SK-N-SH treated with all-trans-retinoic acid at 6 μM for 48 hours (cell line): ENCODE measurements around the gene CHD1L.

Experiments
- ATAC-seq: fragments of 200-7000 bp; cut with Tn5 transposase; 3 replicates; pipeline ENCODE4 v1.9.1; 2020; ENCODE audit warnings: mild to moderate bottlenecking, moderate library complexity
- ARNTL ChIP-seq: fragments of 450-650 bp; formaldehyde crosslinking; IDR thresholded peaks from 2 replicates; pipeline ENCODE4 v1.5.0; 2020; ENCODE audit warnings: low read depth, mild to moderate bottlenecking, moderate library complexity, borderline replicate concordance
- BACH2 ChIP-seq: fragments of 250-450 bp; sonication (Bioruptor Pico); IDR thresholded peaks from 2 replicates; pipeline ENCODE4 v1.9.0; 2021; ENCODE audit warnings: mild to moderate bottlenecking, borderline replicate concordance
- CSDC2 ChIP-seq: fragments of 250-450 bp; sonication (Bioruptor Pico); IDR thresholded peaks from 2 replicates; pipeline ENCODE4 v1.5.0; 2020; ENCODE audit warnings: mild to moderate bottlenecking, moderate library complexity
- ESRRG ChIP-seq: fragments of 250-450 bp; sonication (Bioruptor Pico); IDR thresholded peaks from 2 replicates; pipeline ENCODE4 v1.6.1; 2021; ENCODE audit warnings: mild to moderate bottlenecking
- OSR1 ChIP-seq: fragments of 250-450 bp; sonication (Bioruptor Pico); IDR thresholded peaks from 2 replicates; pipeline ENCODE4 v1.8.0; 2022; ENCODE audit warnings: moderate library complexity, mild to moderate bottlenecking, inconsistent platforms
- PPARA ChIP-seq: fragments of 250-450 bp; sonication (Bioruptor Pico); IDR thresholded peaks from 2 replicates; pipeline ENCODE4 v1.5.0; 2020; ENCODE audit warnings: mild to moderate bottlenecking, borderline replicate concordance
- RARB ChIP-seq: fragments of 250-450 bp; sonication (Bioruptor Pico); IDR thresholded peaks from 2 replicates; pipeline ENCODE4 v1.8.0; 2021; ENCODE audit warnings: mild to moderate bottlenecking, moderate library complexity
- SNAI2 ChIP-seq: fragments of 250-450 bp; sonication (Bioruptor Pico); IDR thresholded peaks from 2 replicates; pipeline ENCODE4 v1.5.0; 2020; ENCODE audit warnings: mild to moderate bottlenecking, moderate library complexity
- TCF4 ChIP-seq: fragments of 250-450 bp; sonication (Bioruptor Pico); IDR thresholded peaks from 2 replicates; pipeline ENCODE4 v1.8.0; 2021; ENCODE audit warnings: mild to moderate bottlenecking, moderate library complexity, borderline replicate concordance
- TOX ChIP-seq: fragments of 250-450 bp; sonication (Bioruptor Pico); IDR thresholded peaks from 2 replicates; pipeline ENCODE4 v1.8.0; 2021; ENCODE audit warnings: mild to moderate bottlenecking, moderate library complexity, borderline replicate concordance
- ZC3H10 ChIP-seq: fragments of 250-450 bp; sonication (Bioruptor Pico); IDR thresholded peaks from 2 replicates; pipeline ENCODE4 v1.5.1; 2021; ENCODE audit warnings: mild to moderate bottlenecking, moderate library complexity
- ZFP30 ChIP-seq: fragments of 450-650 bp; formaldehyde crosslinking; IDR thresholded peaks from 2 replicates; pipeline ENCODE4 v1.5.0; 2022; ENCODE audit warnings: mild to moderate bottlenecking, moderate library complexity
- ZNF565 ChIP-seq: fragments of 450-650 bp; formaldehyde crosslinking; conservative IDR thresholded peaks from 2 replicates; pipeline ENCODE4 v1.5.0; 2020; ENCODE audit warnings: low read depth, mild to moderate bottlenecking, moderate library complexity
- ZNF70 ChIP-seq: fragments of 450-650 bp; formaldehyde crosslinking; IDR thresholded peaks from 2 replicates; pipeline ENCODE4 v1.5.0; 2020; ENCODE audit warnings: mild to moderate bottlenecking, moderate library complexity
- ZNF8 ChIP-seq: fragments of 450-650 bp; formaldehyde crosslinking; IDR thresholded peaks from 2 replicates; pipeline ENCODE4 v1.5.0; 2020; ENCODE audit warnings: mild to moderate bottlenecking, moderate library complexity
- TF ChIP-seq, protein P1 (sequence below): fragments of 250-450 bp; sonication (Bioruptor Pico); IDR thresholded peaks from 2 replicates; pipeline ENCODE4 v1.5.1; 2020; ENCODE audit warnings: low read depth, mild to moderate bottlenecking, moderate library complexity
- TF ChIP-seq, protein P2 (sequence below): fragments of 250-450 bp; sonication (Bioruptor Pico); IDR thresholded peaks from 2 replicates; pipeline ENCODE4 v1.8.0; 2021; ENCODE audit warnings: low read depth, mild to moderate bottlenecking, moderate library complexity, borderline replicate concordance
- TF ChIP-seq, protein P3 (sequence below): fragments of 250-450 bp; sonication (Bioruptor Pico); IDR thresholded peaks from 2 replicates; pipeline ENCODE4 v1.5.1; 2021; ENCODE audit warnings: mild to moderate bottlenecking, moderate library complexity
- TF ChIP-seq, protein P4 (sequence below): fragments of 250-450 bp; sonication (Bioruptor Pico); IDR thresholded peaks from 2 replicates; pipeline ENCODE4 v1.8.0; 2020; ENCODE audit warnings: mild to moderate bottlenecking, moderate library complexity, borderline replicate concordance
- TF ChIP-seq, protein P5 (sequence below): fragments of 250-450 bp; sonication (Bioruptor Pico); IDR thresholded peaks from 2 replicates; pipeline ENCODE4 v1.5.0; 2020; ENCODE audit warnings: mild to moderate bottlenecking, moderate library complexity

Gene CHD1L

DNA sequence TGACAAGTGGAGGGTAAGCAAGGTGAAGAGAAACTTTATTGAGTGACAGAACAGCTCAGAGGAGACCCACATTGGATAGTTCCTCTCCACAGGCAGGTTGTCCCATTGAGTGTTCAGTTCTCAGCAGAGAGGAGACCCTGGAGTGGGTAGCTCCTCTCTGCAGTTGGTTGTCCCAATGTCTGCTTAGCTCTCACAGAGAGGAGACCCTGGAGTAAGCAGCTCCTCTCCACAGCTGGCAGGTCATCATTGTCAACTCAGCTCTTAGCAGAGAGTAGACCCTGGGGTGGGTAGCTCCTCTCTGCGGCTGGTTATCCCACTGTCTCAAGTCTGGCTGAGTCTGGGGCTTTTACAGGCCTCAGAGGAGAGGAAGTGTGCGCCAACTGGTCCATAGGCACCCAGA, 6.0 kb upstream of the CHD1L start:
- no peak for ATAC-seq
- no peak for TF ChIP-seq ZNF8 (CRISPR knock-in tag)
- TF ChIP-seq, protein P1, sequence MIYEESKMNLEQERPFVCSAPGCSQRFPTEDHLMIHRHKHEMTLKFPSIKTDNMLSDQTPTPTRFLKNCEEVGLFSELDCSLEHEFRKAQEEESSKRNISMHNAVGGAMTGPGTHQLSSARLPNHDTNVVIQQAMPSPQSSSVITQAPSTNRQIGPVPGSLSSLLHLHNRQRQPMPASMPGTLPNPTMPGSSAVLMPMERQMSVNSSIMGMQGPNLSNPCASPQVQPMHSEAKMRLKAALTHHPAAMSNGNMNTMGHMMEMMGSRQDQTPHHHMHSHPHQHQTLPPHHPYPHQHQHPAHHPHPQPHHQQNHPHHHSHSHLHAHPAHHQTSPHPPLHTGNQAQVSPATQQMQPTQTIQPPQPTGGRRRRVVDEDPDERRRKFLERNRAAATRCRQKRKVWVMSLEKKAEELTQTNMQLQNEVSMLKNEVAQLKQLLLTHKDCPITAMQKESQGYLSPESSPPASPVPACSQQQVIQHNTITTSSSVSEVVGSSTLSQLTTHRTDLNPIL, result no peak
- TF ChIP-seq ESRRG (CRISPR knock-in tag), result no peak
- TF ChIP-seq, protein P2, sequence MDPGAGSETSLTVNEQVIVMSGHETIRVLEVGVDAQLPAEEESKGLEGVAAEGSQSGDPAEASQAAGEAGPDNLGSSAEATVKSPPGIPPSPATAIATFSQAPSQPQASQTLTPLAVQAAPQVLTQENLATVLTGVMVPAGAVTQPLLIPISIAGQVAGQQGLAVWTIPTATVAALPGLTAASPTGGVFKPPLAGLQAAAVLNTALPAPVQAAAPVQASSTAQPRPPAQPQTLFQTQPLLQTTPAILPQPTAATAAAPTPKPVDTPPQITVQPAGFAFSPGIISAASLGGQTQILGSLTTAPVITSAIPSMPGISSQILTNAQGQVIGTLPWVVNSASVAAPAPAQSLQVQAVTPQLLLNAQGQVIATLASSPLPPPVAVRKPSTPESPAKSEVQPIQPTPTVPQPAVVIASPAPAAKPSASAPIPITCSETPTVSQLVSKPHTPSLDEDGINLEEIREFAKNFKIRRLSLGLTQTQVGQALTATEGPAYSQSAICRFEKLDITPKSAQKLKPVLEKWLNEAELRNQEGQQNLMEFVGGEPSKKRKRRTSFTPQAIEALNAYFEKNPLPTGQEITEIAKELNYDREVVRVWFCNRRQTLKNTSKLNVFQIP (CRISPR knock-in tag), result no peak
- no peak for TF ChIP-seq ZNF565
- no peak for TF ChIP-seq CSDC2 (CRISPR knock-in tag)
- no peak for TF ChIP-seq ZFP30 (CRISPR knock-in tag)
- TF ChIP-seq, protein P3, sequence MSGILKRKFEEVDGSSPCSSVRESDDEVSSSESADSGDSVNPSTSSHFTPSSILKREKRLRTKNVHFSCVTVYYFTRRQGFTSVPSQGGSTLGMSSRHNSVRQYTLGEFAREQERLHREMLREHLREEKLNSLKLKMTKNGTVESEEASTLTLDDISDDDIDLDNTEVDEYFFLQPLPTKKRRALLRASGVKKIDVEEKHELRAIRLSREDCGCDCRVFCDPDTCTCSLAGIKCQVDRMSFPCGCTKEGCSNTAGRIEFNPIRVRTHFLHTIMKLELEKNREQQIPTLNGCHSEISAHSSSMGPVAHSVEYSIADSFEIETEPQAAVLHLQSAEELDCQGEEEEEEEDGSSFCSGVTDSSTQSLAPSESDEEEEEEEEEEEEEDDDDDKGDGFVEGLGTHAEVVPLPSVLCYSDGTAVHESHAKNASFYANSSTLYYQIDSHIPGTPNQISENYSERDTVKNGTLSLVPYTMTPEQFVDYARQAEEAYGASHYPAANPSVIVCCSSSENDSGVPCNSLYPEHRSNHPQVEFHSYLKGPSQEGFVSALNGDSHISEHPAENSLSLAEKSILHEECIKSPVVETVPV (CRISPR knock-in tag), result no peak
- TF ChIP-seq, protein P4, sequence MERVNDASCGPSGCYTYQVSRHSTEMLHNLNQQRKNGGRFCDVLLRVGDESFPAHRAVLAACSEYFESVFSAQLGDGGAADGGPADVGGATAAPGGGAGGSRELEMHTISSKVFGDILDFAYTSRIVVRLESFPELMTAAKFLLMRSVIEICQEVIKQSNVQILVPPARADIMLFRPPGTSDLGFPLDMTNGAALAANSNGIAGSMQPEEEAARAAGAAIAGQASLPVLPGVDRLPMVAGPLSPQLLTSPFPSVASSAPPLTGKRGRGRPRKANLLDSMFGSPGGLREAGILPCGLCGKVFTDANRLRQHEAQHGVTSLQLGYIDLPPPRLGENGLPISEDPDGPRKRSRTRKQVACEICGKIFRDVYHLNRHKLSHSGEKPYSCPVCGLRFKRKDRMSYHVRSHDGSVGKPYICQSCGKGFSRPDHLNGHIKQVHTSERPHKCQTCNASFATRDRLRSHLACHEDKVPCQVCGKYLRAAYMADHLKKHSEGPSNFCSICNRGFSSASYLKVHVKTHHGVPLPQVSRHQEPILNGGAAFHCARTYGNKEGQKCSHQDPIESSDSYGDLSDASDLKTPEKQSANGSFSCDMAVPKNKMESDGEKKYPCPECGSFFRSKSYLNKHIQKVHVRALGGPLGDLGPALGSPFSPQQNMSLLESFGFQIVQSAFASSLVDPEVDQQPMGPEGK (CRISPR knock-in tag), result no peak
- TF ChIP-seq ZNF70 (CRISPR knock-in tag), result no peak

DNA sequence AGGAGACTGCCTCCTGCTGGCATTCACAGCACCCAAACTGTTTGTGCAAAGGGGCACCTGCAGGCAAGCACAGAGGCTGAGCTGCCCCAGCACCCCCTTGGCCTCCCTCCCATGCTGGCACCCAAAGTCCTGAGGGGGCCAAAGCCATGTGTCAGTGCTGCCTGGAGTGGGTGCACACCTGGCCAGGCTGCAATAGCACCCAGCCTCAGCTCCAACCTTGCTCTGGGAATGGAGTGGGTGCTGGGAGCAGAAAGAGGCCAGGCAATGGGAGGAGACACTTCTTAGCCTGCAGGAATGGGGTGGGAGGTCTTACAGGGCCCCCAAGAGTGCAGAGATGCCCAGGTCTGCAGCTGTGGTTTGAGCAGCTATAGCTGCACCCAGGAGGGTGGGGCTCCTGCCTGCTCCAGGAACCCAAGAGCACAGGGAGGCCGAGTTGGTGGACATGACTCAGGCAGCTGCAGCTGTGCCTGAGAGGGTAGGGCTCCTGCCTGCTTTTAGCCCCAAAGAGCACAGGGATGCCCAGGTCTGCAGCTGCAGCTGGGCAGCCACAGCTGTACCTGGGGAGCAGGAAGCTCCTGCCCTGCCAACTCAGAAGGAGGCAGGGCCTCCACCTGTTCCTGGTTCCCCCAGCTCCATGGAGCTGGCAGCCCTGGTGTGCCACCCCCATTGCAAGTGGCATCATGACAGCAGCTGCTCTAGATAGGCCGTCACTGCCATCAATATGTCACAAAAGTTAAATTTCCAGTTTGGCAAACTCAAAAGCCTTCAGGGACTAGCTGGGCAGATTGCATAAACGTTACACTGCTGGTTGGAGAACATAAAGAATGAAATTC, 5.3 kb upstream of the CHD1L start:
- no peak for ATAC-seq
- no peak for TF ChIP-seq TCF4 (CRISPR knock-in tag)
- TF ChIP-seq OSR1, result no peak
- no peak for TF ChIP-seq CSDC2 (CRISPR knock-in tag)
- no peak for TF ChIP-seq ARNTL (CRISPR knock-in tag)
- TF ChIP-seq, protein P5, sequence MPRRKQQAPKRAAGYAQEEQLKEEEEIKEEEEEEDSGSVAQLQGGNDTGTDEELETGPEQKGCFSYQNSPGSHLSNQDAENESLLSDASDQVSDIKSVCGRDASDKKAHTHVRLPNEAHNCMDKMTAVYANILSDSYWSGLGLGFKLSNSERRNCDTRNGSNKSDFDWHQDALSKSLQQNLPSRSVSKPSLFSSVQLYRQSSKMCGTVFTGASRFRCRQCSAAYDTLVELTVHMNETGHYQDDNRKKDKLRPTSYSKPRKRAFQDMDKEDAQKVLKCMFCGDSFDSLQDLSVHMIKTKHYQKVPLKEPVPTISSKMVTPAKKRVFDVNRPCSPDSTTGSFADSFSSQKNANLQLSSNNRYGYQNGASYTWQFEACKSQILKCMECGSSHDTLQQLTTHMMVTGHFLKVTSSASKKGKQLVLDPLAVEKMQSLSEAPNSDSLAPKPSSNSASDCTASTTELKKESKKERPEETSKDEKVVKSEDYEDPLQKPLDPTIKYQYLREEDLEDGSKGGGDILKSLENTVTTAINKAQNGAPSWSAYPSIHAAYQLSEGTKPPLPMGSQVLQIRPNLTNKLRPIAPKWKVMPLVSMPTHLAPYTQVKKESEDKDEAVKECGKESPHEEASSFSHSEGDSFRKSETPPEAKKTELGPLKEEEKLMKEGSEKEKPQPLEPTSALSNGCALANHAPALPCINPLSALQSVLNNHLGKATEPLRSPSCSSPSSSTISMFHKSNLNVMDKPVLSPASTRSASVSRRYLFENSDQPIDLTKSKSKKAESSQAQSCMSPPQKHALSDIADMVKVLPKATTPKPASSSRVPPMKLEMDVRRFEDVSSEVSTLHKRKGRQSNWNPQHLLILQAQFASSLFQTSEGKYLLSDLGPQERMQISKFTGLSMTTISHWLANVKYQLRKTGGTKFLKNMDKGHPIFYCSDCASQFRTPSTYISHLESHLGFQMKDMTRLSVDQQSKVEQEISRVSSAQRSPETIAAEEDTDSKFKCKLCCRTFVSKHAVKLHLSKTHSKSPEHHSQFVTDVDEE (CRISPR knock-in tag), result no peak
- no peak for TF ChIP-seq PPARA (CRISPR knock-in tag)
- TF ChIP-seq BACH2 (CRISPR knock-in tag), result no peak
- TF ChIP-seq SNAI2, result no peak
- no peak for TF ChIP-seq RARB (CRISPR knock-in tag)

DNA sequence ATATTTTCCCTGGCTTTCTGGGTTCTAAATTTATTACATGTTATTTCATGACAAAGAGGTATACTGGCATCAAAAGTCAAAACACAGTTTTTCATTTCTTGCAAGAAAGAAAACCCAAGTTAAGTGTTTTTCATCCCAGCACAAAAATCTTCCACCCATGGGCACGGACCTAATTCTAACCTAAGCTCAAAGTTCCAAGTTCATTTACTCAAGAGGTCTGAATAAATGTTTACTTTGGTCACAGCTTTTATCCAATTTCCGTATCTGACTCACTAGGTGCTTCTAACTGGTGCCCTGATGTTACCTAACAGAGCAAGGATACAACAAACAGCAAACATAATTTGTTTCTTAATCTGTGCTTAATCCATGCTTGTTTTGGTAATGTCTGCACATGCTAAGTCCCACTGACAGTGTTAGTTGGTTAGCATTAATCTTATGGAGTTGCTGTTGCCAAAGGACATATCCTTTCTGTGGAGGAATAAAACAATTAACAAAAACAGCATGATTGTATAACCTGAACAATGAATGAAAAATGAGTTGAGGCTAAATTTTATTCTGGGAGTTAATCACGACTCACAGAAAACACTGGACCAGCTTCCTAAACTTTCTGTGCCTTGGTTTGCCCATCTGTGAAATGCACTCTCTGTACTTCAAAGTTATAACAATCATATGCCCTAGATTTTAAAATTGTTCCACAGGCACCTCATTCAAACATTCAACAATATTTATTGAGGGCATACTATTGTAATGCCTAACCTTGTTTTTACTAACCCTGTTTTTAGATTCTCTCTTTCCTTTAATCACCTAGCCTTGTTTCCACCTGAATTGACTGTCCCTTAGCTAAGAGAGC, 4.2 kb upstream of the CHD1L start:
- no peak for ATAC-seq
- TF ChIP-seq, protein P4 (CRISPR knock-in tag), result no peak
- TF ChIP-seq SNAI2, result no peak
- TF ChIP-seq, protein P1, result no peak
- TF ChIP-seq ZC3H10 (CRISPR knock-in tag), result no peak
- no peak for TF ChIP-seq ZNF70 (CRISPR knock-in tag)
- no peak for TF ChIP-seq ESRRG (CRISPR knock-in tag)
- no peak for TF ChIP-seq RARB (CRISPR knock-in tag)
- no peak for TF ChIP-seq TCF4 (CRISPR knock-in tag)
- TF ChIP-seq, protein P2 (CRISPR knock-in tag), result no peak
- no peak for TF ChIP-seq TOX
- no peak for TF ChIP-seq PPARA (CRISPR knock-in tag)
- no peak for TF ChIP-seq BACH2 (CRISPR knock-in tag)
- no peak for TF ChIP-seq OSR1
